Endothelial cell (in vitro differentiated cells): Measurements from ENCODE around the gene BPTF. TPM values are rescaled to one million over a fixed set of nuclear protein-coding genes. Genes with fewer than 3 reads are reported as not detected.

Experiments used
- DNase-seq: peaks from one replicate; pipeline ENCODE4 v3.0.0; 2021; ENCODE audit warnings: low spot score
- H3K27ac Mint-ChIP-seq: one replicate; pipeline ENCODE4 v1.8.0; 2021; ENCODE audit warnings: mixed read lengths, inconsistent platforms; ENCODE audit not compliant: unreplicated experiment
- H3K27me3 Mint-ChIP-seq: one replicate; pipeline ENCODE4 v1.8.0; 2021; ENCODE audit warnings: mild to moderate bottlenecking, moderate library complexity, mixed read lengths, inconsistent platforms; ENCODE audit not compliant: unreplicated experiment
- H3K36me3 Mint-ChIP-seq: one replicate; pipeline ENCODE4 v1.8.0; 2021; ENCODE audit warnings: mild to moderate bottlenecking, low read depth, mixed read lengths, inconsistent platforms; ENCODE audit not compliant: unreplicated experiment
- H3K4me1 Mint-ChIP-seq: one replicate; pipeline ENCODE4 v1.8.0; 2021; ENCODE audit warnings: mild to moderate bottlenecking, mixed read lengths, inconsistent platforms; ENCODE audit not compliant: unreplicated experiment
- H3K4me3 Mint-ChIP-seq: one replicate; pipeline ENCODE4 v1.8.0; 2021; ENCODE audit warnings: mild to moderate bottlenecking, mixed read lengths, inconsistent platforms; ENCODE audit not compliant: unreplicated experiment
- H3K9me3 Mint-ChIP-seq: one replicate; pipeline ENCODE4 v1.8.0; 2021; ENCODE audit warnings: mixed read lengths, inconsistent platforms; ENCODE audit not compliant: unreplicated experiment
- long read RNA-seq: library from polyadenylated mRNA; unstranded; transcript quantifications from one replicate; pipeline ENCODE4 v2.0.0, GENCODE V29; 2020; ENCODE audit not compliant: unreplicated experiment
- total RNA-seq: library from RNA; stranded (reverse); fragmentation: NEBNext Ultra II Directional; extraction: Animal tissue kit (Norgen Biotek cat#: 25700); gene quantifications from one replicate; pipeline ENCODE4 v1.2.1, GENCODE V29; 2021; ENCODE audit not compliant: unreplicated experiment
- TF ChIP-seq, protein P1 (sequence below): fragments of 200-600 bp; sonication (generic); IDR thresholded peaks from one replicate; pipeline ENCODE4 v1.5.0; 2021; ENCODE audit warnings: antibody characterized with exemption; ENCODE audit not compliant: unreplicated experiment

Gene BPTF, protein sequence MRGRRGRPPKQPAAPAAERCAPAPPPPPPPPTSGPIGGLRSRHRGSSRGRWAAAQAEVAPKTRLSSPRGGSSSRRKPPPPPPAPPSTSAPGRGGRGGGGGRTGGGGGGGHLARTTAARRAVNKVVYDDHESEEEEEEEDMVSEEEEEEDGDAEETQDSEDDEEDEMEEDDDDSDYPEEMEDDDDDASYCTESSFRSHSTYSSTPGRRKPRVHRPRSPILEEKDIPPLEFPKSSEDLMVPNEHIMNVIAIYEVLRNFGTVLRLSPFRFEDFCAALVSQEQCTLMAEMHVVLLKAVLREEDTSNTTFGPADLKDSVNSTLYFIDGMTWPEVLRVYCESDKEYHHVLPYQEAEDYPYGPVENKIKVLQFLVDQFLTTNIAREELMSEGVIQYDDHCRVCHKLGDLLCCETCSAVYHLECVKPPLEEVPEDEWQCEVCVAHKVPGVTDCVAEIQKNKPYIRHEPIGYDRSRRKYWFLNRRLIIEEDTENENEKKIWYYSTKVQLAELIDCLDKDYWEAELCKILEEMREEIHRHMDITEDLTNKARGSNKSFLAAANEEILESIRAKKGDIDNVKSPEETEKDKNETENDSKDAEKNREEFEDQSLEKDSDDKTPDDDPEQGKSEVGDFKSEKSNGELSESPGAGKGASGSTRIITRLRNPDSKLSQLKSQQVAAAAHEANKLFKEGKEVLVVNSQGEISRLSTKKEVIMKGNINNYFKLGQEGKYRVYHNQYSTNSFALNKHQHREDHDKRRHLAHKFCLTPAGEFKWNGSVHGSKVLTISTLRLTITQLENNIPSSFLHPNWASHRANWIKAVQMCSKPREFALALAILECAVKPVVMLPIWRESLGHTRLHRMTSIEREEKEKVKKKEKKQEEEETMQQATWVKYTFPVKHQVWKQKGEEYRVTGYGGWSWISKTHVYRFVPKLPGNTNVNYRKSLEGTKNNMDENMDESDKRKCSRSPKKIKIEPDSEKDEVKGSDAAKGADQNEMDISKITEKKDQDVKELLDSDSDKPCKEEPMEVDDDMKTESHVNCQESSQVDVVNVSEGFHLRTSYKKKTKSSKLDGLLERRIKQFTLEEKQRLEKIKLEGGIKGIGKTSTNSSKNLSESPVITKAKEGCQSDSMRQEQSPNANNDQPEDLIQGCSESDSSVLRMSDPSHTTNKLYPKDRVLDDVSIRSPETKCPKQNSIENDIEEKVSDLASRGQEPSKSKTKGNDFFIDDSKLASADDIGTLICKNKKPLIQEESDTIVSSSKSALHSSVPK (N-terminal part only)
- 115 TPM for total RNA-seq
- long read RNA-seq, partial matches to known transcripts = 4 of 5 reads
- long read RNA-seq, other reads (novel, unspliced or antisense) = 1 of 5 reads

DNA sequence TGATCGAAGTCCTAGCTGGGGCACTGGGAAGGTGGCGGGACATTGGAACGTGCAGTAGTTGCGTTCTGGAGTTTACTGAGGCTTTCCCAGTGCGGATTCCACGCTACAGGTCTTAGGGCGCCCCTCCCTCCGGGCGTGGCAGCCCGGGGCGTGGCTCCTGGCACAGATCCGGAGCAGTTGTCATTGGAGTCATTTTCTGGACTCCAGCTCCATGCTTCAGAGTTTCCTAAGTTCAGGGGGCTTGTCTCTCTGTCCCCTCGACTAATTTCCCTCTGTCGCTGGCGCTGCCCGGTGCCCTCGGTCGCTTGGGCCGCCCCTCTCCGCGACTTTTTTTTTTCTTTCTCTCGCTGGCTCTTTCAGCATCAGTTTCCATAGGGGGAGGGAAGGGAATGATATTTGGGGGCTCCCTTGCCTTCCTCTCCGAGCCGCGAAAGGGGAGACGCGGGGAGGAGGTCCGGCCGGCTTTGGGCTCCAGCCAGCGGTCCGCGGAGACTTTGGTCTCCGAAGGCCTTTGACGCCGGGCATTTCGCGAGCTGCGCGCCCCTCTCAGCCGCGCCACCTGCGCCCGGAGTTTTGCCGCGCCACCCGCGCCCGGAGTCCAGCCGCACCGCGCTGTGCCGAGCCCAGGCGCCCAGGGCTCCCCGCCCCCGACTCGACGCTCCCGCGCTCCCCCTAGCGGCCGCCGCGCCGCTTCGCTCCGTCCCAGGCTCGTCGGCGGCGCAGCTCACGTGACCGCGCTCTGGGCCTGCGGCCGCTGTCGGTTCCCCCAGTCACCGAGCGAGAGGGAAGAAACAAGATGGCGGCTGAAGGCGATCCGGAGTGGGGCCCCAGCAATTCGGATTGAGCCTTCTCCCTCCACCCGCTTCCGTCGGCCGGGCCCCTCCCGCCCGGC is at the start of gene BPTF:
Gene BPTF, plus strand, starts transcription at position 769 of the 892 bp plus-strand sequence. CDS start 222 bp downstream, outside the sequence.
- TF ChIP-seq, protein P1, sequence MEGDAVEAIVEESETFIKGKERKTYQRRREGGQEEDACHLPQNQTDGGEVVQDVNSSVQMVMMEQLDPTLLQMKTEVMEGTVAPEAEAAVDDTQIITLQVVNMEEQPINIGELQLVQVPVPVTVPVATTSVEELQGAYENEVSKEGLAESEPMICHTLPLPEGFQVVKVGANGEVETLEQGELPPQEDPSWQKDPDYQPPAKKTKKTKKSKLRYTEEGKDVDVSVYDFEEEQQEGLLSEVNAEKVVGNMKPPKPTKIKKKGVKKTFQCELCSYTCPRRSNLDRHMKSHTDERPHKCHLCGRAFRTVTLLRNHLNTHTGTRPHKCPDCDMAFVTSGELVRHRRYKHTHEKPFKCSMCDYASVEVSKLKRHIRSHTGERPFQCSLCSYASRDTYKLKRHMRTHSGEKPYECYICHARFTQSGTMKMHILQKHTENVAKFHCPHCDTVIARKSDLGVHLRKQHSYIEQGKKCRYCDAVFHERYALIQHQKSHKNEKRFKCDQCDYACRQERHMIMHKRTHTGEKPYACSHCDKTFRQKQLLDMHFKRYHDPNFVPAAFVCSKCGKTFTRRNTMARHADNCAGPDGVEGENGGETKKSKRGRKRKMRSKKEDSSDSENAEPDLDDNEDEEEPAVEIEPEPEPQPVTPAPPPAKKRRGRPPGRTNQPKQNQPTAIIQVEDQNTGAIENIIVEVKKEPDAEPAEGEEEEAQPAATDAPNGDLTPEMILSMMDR = peak; percentile 96
- Mint-ChIP-seq H3K27ac (peak within 1 kb of the TSS; percentile 97), H3K36me3 (peaks cover 7% of the 10 kb centered on the region), H3K9me3 (no peaks in the 10 kb centered on the region), H3K27me3 (peaks cover 1% of the 10 kb centered on the region), H3K4me3 (peak within 1 kb of the TSS; percentile 100), H3K4me1 (peaks cover 15% of the 10 kb centered on the region)
- DNase-seq = peak; percentile 93

DNA sequence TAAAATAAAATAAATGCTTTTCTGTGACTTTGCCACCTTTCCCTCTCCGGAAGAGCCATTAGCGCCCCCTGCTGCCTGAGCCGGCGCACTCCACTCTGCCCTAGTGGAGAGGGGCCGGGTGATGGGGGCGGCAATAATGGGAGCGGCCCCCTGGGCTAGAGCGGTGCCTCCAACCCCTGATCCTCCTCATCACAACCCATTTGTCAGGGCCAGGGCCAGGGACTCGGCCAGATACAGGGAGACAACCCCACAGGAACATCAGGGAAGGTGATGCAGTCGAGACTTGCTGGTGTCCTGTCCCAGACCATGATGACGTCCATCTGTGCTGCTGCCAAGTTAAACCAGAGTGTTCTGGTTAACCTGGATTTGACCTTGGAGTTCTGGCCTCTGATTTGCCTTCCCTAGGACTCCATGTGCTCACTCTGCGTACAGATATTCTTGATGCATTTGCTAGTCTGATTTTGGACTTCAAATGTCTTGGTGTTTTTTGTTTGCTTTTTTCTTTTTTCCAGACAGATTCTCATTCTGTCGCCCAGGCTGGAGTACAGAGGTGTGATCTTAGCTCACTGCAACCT is 46.1 kb upstream of the BPTF start:
- H3K9me3 Mint-ChIP-seq = no peaks in the 10 kb centered on the region
- H3K27me3 Mint-ChIP-seq = peaks cover 3% of the 10 kb centered on the region
- TF ChIP-seq, protein P1 = peak; percentile 89
- no peak overlapping the region for H3K4me3 Mint-ChIP-seq
- peak; percentile 60 for DNase-seq
- H3K27ac Mint-ChIP-seq = no peak overlapping the region
- H3K36me3 Mint-ChIP-seq = no peaks in the 10 kb centered on the region
- H3K4me1 Mint-ChIP-seq = no peaks in the 10 kb centered on the region

DNA sequence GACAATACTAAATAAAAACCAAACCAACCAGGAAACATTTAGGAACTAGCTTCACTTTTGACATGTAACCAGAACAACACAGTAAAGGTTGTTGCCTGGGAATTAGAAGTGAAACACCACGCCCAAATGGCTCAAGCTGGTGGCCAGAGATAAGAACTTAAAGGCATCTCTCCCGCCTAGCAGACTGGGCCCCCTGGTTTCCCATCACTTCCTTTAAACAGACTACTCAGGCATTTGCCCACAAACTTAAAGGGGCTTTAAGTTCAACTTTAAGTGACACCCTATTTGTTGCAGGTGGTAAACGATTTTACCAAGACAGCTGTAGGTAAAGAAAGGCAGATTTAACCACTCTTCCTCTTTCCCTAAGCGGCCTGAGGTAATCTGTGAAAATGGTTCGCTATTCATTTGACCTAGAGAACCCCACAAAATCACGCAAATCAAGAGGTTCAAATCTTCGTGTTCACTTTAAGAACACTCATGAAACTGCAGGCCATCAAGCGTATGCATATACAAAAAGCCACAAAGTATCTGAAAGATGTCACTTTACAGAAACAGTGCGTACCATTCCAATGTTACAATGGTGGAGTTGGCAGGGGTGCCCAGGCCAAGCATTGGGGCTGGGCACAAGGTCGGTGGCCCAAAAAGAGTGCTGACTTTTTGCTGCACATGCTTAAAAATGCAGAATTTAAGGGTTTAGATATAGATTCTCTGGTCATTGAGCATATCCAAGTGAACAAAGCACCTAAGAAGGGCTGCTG is 40.8 kb upstream of the BPTF start:
- peaks cover 8% of the 10 kb centered on the region for H3K4me1 Mint-ChIP-seq
- no peak overlapping the region for H3K4me3 Mint-ChIP-seq
- no peaks in the 10 kb centered on the region for H3K27me3 Mint-ChIP-seq
- TF ChIP-seq, protein P1 = no peak
- H3K27ac Mint-ChIP-seq = peak overlapping the region; percentile 77
- peak; percentile 44 for DNase-seq
- no peaks in the 10 kb centered on the region for H3K36me3 Mint-ChIP-seq
- H3K9me3 Mint-ChIP-seq = no peaks in the 10 kb centered on the region
